HG02938 (cell line): ENCODE results near the gene CACNA2D4.

Experiments
- ATAC-seq: cut with Tn5 transposase; IDR thresholded peaks from one replicate; pipeline ENCODE4 v1.9.1; 2021; ENCODE audit warnings: mild to moderate bottlenecking, moderate library complexity; ENCODE audit not compliant: unreplicated experiment

Gene CACNA2D4

GRCh38 chr12:1873531-1874510 lies 44.6 kb downstream of the CACNA2D4 start:
- ATAC-seq = no peak

GRCh38 chr12:1872448-1872847 lies 46.0 kb downstream of the CACNA2D4 start:
- no peak for ATAC-seq

GRCh38 chr12:1872001-1872400 lies 46.5 kb downstream of the CACNA2D4 start:
- no peak for ATAC-seq

GRCh38 chr12:1870998-1871917 lies 47.2 kb downstream of the CACNA2D4 start:
- no peak for ATAC-seq

- ATAC-seq = no peak
These were observed 48.4 kb downstream of the CACNA2D4 start for GRCh38 chr12:1870086-1870485.

- no peak for ATAC-seq
These were observed 49.3 kb downstream of the CACNA2D4 start for GRCh38 chr12:1869145-1869544.

GRCh38 chr12:1865284-1865866 lies 53.1 kb downstream of the CACNA2D4 start:
- no peak for ATAC-seq

GRCh38 chr12:1864867-1865266 lies 53.6 kb downstream of the CACNA2D4 start:
- ATAC-seq = no peak

- no peak for ATAC-seq
These were observed 54.0 kb downstream of the CACNA2D4 start for GRCh38 chr12:1864456-1864855.

GRCh38 chr12:1863823-1864222 lies 54.6 kb downstream of the CACNA2D4 start:
- ATAC-seq = no peak

- ATAC-seq = no peak
These were observed 55.5 kb downstream of the CACNA2D4 start for GRCh38 chr12:1862973-1863372.

- no peak for ATAC-seq
These were observed 58.8 kb downstream of the CACNA2D4 start for GRCh38 chr12:1859643-1860042.

- no peak for ATAC-seq
These were observed 60.0 kb downstream of the CACNA2D4 start for GRCh38 chr12:1858456-1858855.

- no peak for ATAC-seq
These were observed 60.6 kb downstream of the CACNA2D4 start for GRCh38 chr12:1857821-1858220.

GRCh38 chr12:1857086-1857485 lies 61.4 kb downstream of the CACNA2D4 start:
- no peak for ATAC-seq

- ATAC-seq = no peak
These were observed 63.2 kb downstream of the CACNA2D4 start for GRCh38 chr12:1855241-1855640.

GRCh38 chr12:1853716-1854115 lies 64.7 kb downstream of the CACNA2D4 start:
- no peak for ATAC-seq

GRCh38 chr12:1852076-1852475 lies 66.4 kb downstream of the CACNA2D4 start:
- no peak for ATAC-seq

GRCh38 chr12:1851151-1851701 lies 67.2 kb downstream of the CACNA2D4 start:
- no peak for ATAC-seq

- ATAC-seq = no peak
These were observed 69.7 kb downstream of the CACNA2D4 start for GRCh38 chr12:1848745-1849144.

GRCh38 chr12:1848146-1848545 lies 70.3 kb downstream of the CACNA2D4 start:
- ATAC-seq = no peak
